H4 (cell line): Measurements from ENCODE around the gene ARID5A. TPM values are rescaled to one million over a fixed set of nuclear protein-coding genes. Genes with fewer than 3 reads are reported as not detected.

Experiments used
- DNase-seq: peaks from one replicate; pipeline ENCODE4 v3.0.0-alpha.2; 2015; ENCODE audit warnings: low spot score
- total RNA-seq: library from RNA; depleted of rRNA; stranded (reverse); fragments of >200 nt; shearing (Covaris generic); gene quantifications from 2 replicates; pipeline ENCODE4 v1.2.3, GENCODE V29; 2014

ARID5A gene
- total RNA-seq, 1 experiment from 2014 or later = 4.8 TPM

- DNase-seq = no peak
These were observed 28.5 kb upstream of the ARID5A start for GRCh38 chr2:96507957-96508520.

- no peak for DNase-seq
These were observed 27.9 kb upstream of the ARID5A start for GRCh38 chr2:96508521-96509113.

- DNase-seq = peak; percentile 80
These were observed 27.3 kb upstream of the ARID5A start for GRCh38 chr2:96509114-96509846.

GRCh38 chr2:96509847-96510230 is 26.7 kb upstream of the ARID5A start:
- DNase-seq = no peak

- DNase-seq = no peak
These were observed 25.5 kb upstream of the ARID5A start for GRCh38 chr2:96510931-96511595.

GRCh38 chr2:96511851-96512250 is 24.7 kb upstream of the ARID5A start:
- DNase-seq = no peak

- no peak for DNase-seq
These were observed 24.2 kb upstream of the ARID5A start for GRCh38 chr2:96512341-96512740.

GRCh38 chr2:96514521-96514920 is 22.0 kb upstream of the ARID5A start:
- no peak for DNase-seq

GRCh38 chr2:96517079-96517478 is 19.5 kb upstream of the ARID5A start:
- no peak for DNase-seq

- DNase-seq = no peak
These were observed 16.3 kb upstream of the ARID5A start for GRCh38 chr2:96520231-96520630.

- no peak for DNase-seq
These were observed 15.9 kb upstream of the ARID5A start for GRCh38 chr2:96520697-96521096.

GRCh38 chr2:96521219-96521618 is 15.3 kb upstream of the ARID5A start:
- DNase-seq = no peak

GRCh38 chr2:96522304-96523203 is 14.0 kb upstream of the ARID5A start:
- DNase-seq = no peak

GRCh38 chr2:96523659-96524481 is 12.7 kb upstream of the ARID5A start:
- no peak for DNase-seq

- no peak for DNase-seq
These were observed 11.9 kb upstream of the ARID5A start for GRCh38 chr2:96524482-96525210.

GRCh38 chr2:96525211-96525507 is 11.4 kb upstream of the ARID5A start:
- DNase-seq = no peak

GRCh38 chr2:96526101-96526591 is 10.4 kb upstream of the ARID5A start:
- DNase-seq = no peak

GRCh38 chr2:96526615-96527285 is 9.8 kb upstream of the ARID5A start:
- DNase-seq = no peak

- no peak for DNase-seq
These were observed 9.1 kb upstream of the ARID5A start for GRCh38 chr2:96527286-96528005.
